ENCODE results near the gene SLC43A1. TPM values are rescaled to one million over a fixed set of nuclear protein-coding genes. Genes with fewer than 3 reads are reported as not detected.

SLC43A1 gene
- total and polyA plus RNA-seq, 2 experiments from 2014 or later: 19.6 to 49.7 TPM

GRCh38 chr11:57440744-57441414 lies 74.6 kb downstream of the SLC43A1 start:
- ATAC-seq: no peak

More at GRCh38 chr11:57440744-57441414, 74.6 kb downstream of the SLC43A1 start:
- H3K9me2 ChIP-seq (ENCODE audit: insufficient read depth): no peaks in the 10 kb centered on the region
- H3K4me3 ChIP-seq: no peak overlapping the region
- no peaks in the 10 kb centered on the region for H4K20me1 ChIP-seq (replicated peaks; ENCODE audit: insufficient read depth)
- no peak for DNase-seq (ENCODE audit: low spot score)
- no peaks in the 10 kb centered on the region; the same call in 2 of the 3 replicates for H3K9me3 Mint-ChIP-seq
- no peaks in the 10 kb centered on the region for H3K36me3 ChIP-seq (ENCODE audit: insufficient read depth)
- H3K27ac Mint-ChIP-seq: no peak overlapping the region
- no peaks in the 10 kb centered on the region for H3K4me1 Mint-ChIP-seq
- no peak overlapping the region for H2AFZ ChIP-seq
- no peak overlapping the region for H3K4me3 Mint-ChIP-seq
- H3K27ac ChIP-seq (ENCODE audit: low read depth): no peak overlapping the region
- TF ChIP-seq CREB1 (CRISPR knock-in tag; IDR thresholded peaks at IDR 0.05; ENCODE audit: low read depth) (no peak), EZH2phosphoT487 (IDR thresholded peaks at IDR 0.05; ENCODE audit: unreplicated experiment) (no peak), ZNF331 (CRISPR knock-in tag; IDR thresholded peaks at IDR 0.05; ENCODE audit: low read depth) (no peak), EZH2 (IDR thresholded peaks at IDR 0.05; ENCODE audit: low read depth, unreplicated experiment) (no peak), ZNF462 (CRISPR knock-in tag; IDR thresholded peaks at IDR 0.05) (no peak), NANOG (IDR thresholded peaks at IDR 0.05; ENCODE audit: borderline replicate concordance) (no peak)
- H3K4me2 ChIP-seq: no peak overlapping the region
- H3K27me3 Mint-ChIP-seq (ENCODE audit: insufficient read depth, low read depth, poor library complexity): peaks cover 2% of the 10 kb centered on the region
- no peaks in the 10 kb centered on the region for H3K79me2 ChIP-seq (replicated peaks; ENCODE audit: insufficient read depth)
- no peaks in the 10 kb centered on the region for H3K36me3 Mint-ChIP-seq (ENCODE audit: low read depth)
- H3F3A ChIP-seq (replicated peaks; ENCODE audit: low read depth): no peaks in the 10 kb centered on the region
- no peaks in the 10 kb centered on the region for H3K27me3 ChIP-seq (ENCODE audit: insufficient read depth)
- no peaks in the 10 kb centered on the region for H3K4me1 ChIP-seq (ENCODE audit: insufficient read depth)
